ENCODE data around the gene S1PR3. TPM values are rescaled to one million over a fixed set of nuclear protein-coding genes. Genes with fewer than 3 reads are reported as not detected.

The S1PR3 gene
- total and polyA plus RNA-seq, 2 donors (not counting 1 experiment from before 2014, with no cell fraction given) = 20.5 to 23.8 TPM

DNA sequence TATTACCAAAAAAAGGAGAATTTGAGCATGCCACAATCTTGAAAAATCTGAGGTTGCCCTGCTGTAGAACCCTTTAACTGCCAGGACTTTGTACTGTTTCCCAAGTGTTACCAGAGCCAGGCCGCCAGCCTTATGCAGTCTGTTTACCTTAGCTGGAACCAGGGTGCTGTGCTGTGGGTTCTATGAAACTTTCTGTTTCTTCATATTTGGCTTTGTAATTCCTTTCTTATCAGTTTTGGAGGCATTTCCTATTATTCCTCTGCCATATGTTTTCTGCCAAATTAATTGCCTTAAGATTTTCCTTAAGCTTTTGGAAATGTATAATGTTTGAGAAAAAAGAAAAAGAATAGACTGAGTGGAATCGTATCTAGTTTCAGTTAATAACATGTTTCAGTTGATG lies 2.1 kb downstream of the S1PR3 start:
- Histone ChIP-seq H3K4me1 (ENCODE audit: control insufficient read depth, extremely low read depth, insufficient read depth, low read length) (peaks cover 16% of the 10 kb centered on the region), H2AFZ (ENCODE audit: low read length) (no peak overlapping the region), H3K9me3 (ENCODE audit: control insufficient read depth, insufficient read depth, low read depth, low read length) (no peaks in the 10 kb centered on the region), H3K79me2 (ENCODE audit: control insufficient read depth, insufficient read depth, low read length) (peaks cover 30% of the 10 kb centered on the region), H3K9ac (ENCODE audit: insufficient read depth, low read length) (no peak overlapping the region), H3K27ac (ENCODE audit: insufficient read depth, low read length) (no peak overlapping the region), H3K4me3 (replicated peaks in 1 of 4; ENCODE audit: control extremely low read depth in 1 of 4, insufficient read depth in 1 of 4, low read depth in 3 of 4, low read length in 4 of 4) (peak overlapping the region; percentile 39 to 97 (median 78)), H3K36me3 (ENCODE audit: control insufficient read depth, insufficient read depth, low read length) (peaks cover 1% of the 10 kb centered on the region), H3K4me2 (ENCODE audit: extremely low read depth, insufficient read depth, low read length) (peak overlapping the region; percentile 87), H4K20me1 (ENCODE audit: control insufficient read depth, extremely low read depth, insufficient read depth, low read length) (no peaks in the 10 kb centered on the region), H3K27me3 (ENCODE audit: control insufficient read depth, insufficient read depth, low read length) (no peaks in the 10 kb centered on the region)
- TF ChIP-seq, protein P1, sequence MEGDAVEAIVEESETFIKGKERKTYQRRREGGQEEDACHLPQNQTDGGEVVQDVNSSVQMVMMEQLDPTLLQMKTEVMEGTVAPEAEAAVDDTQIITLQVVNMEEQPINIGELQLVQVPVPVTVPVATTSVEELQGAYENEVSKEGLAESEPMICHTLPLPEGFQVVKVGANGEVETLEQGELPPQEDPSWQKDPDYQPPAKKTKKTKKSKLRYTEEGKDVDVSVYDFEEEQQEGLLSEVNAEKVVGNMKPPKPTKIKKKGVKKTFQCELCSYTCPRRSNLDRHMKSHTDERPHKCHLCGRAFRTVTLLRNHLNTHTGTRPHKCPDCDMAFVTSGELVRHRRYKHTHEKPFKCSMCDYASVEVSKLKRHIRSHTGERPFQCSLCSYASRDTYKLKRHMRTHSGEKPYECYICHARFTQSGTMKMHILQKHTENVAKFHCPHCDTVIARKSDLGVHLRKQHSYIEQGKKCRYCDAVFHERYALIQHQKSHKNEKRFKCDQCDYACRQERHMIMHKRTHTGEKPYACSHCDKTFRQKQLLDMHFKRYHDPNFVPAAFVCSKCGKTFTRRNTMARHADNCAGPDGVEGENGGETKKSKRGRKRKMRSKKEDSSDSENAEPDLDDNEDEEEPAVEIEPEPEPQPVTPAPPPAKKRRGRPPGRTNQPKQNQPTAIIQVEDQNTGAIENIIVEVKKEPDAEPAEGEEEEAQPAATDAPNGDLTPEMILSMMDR (conservative IDR thresholded peaks at IDR 0.05 in 1 of 2, IDR thresholded peaks at IDR 0.05 in 1 of 2; ENCODE audit: low read depth in 1 of 2, low read length in 2 of 2) = no peak
- no peak for TF ChIP-seq EZH2 (IDR thresholded peaks at IDR 0.05; ENCODE audit: low read length, missing control alignments)
- peak; percentile 57 to 64 for DNase-seq (ENCODE audit: low read depth in 2 of 2)

DNA sequence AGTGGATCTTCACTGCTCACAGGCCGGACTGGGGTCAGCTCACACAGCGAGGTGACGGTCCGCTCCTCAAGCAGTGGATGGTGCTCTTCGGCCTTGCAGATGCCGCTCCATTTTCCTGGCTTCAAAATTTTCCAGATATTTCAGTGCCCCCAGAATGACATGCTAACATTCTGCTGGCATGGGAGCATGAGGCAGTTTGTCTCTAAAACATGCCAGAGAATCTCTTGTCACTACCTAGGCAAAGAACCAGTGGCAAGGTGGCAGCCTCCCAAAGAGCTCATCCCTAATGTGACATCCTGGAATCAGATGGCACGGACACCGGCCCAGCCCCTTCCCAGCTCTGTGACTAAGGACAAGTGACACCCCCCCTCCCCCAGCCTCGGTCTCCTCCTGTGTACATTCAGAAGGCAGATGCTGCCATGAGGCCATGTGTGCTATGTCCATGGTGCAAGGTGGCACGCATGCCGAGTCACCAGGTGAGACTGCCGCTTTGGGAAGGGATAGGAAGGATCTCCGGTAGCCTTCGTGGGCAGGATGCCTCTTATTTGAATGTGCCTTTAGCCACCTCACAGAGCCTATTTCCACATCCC lies 2.7 kb downstream of the S1PR3 start:
- H3K4me2 ChIP-seq (ENCODE audit: extremely low read depth, insufficient read depth, low read length) = peak overlapping the region; percentile 87
- H3K4me3 ChIP-seq (replicated peaks in 1 of 4; ENCODE audit: control extremely low read depth in 1 of 4, insufficient read depth in 1 of 4, low read depth in 3 of 4, low read length in 4 of 4) = peak overlapping the region; percentile 39 to 97 (median 78)
- no peak overlapping the region for H3K9ac ChIP-seq (ENCODE audit: insufficient read depth, low read length)

DNA sequence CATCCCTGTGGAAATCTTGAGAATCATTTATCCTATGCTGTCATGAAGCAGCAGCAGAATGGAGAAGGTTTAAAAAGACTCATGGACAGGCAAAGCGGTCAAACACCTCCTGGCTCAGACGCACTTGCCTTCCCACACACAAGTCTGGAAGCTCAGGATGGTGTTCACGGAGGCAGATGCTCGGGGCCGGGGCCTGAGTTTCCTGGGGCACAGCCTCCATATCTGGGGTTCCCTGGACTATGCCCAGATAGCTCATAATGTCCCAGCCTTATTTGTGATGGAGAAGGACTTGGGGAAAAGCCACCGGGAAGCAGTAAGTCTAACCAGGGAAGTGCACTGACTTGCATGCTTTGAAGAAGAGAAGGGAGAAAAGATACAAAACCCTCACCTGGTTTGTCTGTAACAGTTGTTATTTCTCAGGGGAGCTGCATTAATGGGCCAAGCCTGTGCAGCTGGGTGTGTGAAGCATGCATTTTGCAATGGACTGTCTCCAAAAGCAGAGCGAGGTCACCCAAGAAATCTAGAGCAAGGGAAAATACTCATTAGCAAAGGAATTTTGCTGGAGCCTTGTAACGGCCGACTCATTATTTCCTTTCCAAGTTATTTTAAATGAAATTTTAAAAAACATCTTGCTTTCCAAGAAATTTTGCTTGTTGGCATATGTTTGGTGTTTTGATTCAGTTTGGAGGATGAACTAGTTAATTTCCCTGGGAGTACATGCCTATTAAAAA lies 3.4 kb downstream of the S1PR3 start:
- no peak for TF ChIP-seq EZH2 (IDR thresholded peaks at IDR 0.05; ENCODE audit: low read length, missing control alignments)
- TF ChIP-seq, protein P1 (conservative IDR thresholded peaks at IDR 0.05 in 1 of 2, IDR thresholded peaks at IDR 0.05 in 1 of 2; ENCODE audit: low read depth in 1 of 2, low read length in 2 of 2) = no peak
- DNase-seq (ENCODE audit: low read depth in 2 of 2) = peak; percentile 71 to 72
- H3K36me3 ChIP-seq (ENCODE audit: control insufficient read depth, insufficient read depth, low read length) = peaks cover 1% of the 10 kb centered on the region
- H2AFZ ChIP-seq (ENCODE audit: low read length) = no peak overlapping the region
- peaks cover 22% of the 10 kb centered on the region for H3K4me1 ChIP-seq (ENCODE audit: control insufficient read depth, extremely low read depth, insufficient read depth, low read length)
- no peak overlapping the region for H3K9ac ChIP-seq (ENCODE audit: insufficient read depth, low read length)
- no peaks in the 10 kb centered on the region for H3K27me3 ChIP-seq (ENCODE audit: control insufficient read depth, insufficient read depth, low read length)
- peak overlapping the region in 3 of 4 experiments; percentile 18 to 97 (median 82) for H3K4me3 ChIP-seq (replicated peaks in 1 of 4; ENCODE audit: control extremely low read depth in 1 of 4, insufficient read depth in 1 of 4, low read depth in 3 of 4, low read length in 4 of 4)
- H4K20me1 ChIP-seq (ENCODE audit: control insufficient read depth, extremely low read depth, insufficient read depth, low read length) = no peaks in the 10 kb centered on the region
- peak overlapping the region; percentile 87 for H3K4me2 ChIP-seq (ENCODE audit: extremely low read depth, insufficient read depth, low read length)
- no peaks in the 10 kb centered on the region for H3K9me3 ChIP-seq (ENCODE audit: control insufficient read depth, insufficient read depth, low read depth, low read length)
- H3K79me2 ChIP-seq (ENCODE audit: control insufficient read depth, insufficient read depth, low read length) = peaks cover 30% of the 10 kb centered on the region
- H3K27ac ChIP-seq (ENCODE audit: insufficient read depth, low read length) = no peak overlapping the region

More for the DNA sequence above, 2.7 kb downstream of the S1PR3 start:
- DNase-seq (ENCODE audit: low read depth in 2 of 2) = no peak
- Histone ChIP-seq H3K27ac (ENCODE audit: insufficient read depth, low read length) (no peak overlapping the region), H4K20me1 (ENCODE audit: control insufficient read depth, extremely low read depth, insufficient read depth, low read length) (no peaks in the 10 kb centered on the region), H2AFZ (ENCODE audit: low read length) (no peak overlapping the region), H3K9me3 (ENCODE audit: control insufficient read depth, insufficient read depth, low read depth, low read length) (no peaks in the 10 kb centered on the region), H3K36me3 (ENCODE audit: control insufficient read depth, insufficient read depth, low read length) (peaks cover 1% of the 10 kb centered on the region), H3K79me2 (ENCODE audit: control insufficient read depth, insufficient read depth, low read length) (peaks cover 30% of the 10 kb centered on the region), H3K4me1 (ENCODE audit: control insufficient read depth, extremely low read depth, insufficient read depth, low read length) (peaks cover 22% of the 10 kb centered on the region), H3K27me3 (ENCODE audit: control insufficient read depth, insufficient read depth, low read length) (no peaks in the 10 kb centered on the region)
- TF ChIP-seq, protein P1 (conservative IDR thresholded peaks at IDR 0.05 in 1 of 2, IDR thresholded peaks at IDR 0.05 in 1 of 2; ENCODE audit: low read depth in 1 of 2, low read length in 2 of 2) = no peak
- TF ChIP-seq EZH2 (IDR thresholded peaks at IDR 0.05; ENCODE audit: low read length, missing control alignments) = no peak
